ENCODE results near the gene AARS2.

DNA sequence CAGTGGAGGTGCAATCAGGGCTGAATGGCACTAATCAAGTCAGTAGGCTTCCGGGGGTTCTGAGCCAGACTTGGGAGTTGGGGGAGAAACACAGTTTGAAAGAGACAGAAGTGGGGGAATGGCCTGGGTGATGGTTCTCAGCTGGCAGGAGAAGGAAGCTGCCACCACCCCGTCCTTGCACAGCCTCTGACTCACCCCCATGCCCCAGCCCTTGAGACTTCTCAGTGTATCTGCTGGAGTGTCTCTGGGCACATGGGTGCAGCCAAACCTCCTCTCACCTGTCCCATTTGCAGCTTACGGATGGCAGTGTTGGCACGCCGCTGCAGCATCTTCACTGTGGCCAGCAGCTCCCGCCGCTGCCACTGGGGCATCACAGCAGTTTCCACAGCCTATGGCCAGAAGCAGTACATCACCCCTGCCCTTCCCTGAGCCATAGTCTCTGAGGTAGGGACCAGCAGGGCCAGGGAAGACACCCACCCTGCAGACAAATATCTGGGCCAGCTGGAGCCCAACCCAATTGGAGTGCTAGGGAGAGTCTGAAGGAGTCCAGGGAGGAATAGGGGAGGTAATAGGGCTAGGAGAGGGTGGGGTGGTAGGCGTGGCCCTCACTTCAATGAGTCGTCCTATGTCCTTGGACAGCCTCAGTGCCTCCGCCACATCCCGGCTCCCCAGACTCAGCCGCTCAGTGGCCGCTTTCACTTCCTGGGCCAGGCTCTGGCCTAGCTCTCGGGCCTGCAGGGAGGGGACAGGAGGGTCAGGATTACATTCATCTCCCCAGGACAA lies 11.2 kb downstream of the AARS2 start:
- TF ChIP-seq POLR2A (IDR thresholded peaks at IDR 0.05; ENCODE audit: low read depth, low read length) (no peak), CTCF (IDR thresholded peaks at IDR 0.05 in 2 of 3, conservative IDR thresholded peaks at IDR 0.05 in 1 of 3; ENCODE audit: control insufficient read depth in 2 of 3, extremely low read depth in 1 of 3, insufficient read depth in 1 of 3, low read depth in 3 of 3, low read length in 3 of 3) (no peak), RBBP5 (conservative IDR thresholded peaks at IDR 0.05) (no peak), EZH2 (IDR thresholded peaks at IDR 0.05; ENCODE audit: borderline replicate concordance, control insufficient read depth, low read depth, low read length) (no peak)
- TF ChIP-seq, protein P1, sequence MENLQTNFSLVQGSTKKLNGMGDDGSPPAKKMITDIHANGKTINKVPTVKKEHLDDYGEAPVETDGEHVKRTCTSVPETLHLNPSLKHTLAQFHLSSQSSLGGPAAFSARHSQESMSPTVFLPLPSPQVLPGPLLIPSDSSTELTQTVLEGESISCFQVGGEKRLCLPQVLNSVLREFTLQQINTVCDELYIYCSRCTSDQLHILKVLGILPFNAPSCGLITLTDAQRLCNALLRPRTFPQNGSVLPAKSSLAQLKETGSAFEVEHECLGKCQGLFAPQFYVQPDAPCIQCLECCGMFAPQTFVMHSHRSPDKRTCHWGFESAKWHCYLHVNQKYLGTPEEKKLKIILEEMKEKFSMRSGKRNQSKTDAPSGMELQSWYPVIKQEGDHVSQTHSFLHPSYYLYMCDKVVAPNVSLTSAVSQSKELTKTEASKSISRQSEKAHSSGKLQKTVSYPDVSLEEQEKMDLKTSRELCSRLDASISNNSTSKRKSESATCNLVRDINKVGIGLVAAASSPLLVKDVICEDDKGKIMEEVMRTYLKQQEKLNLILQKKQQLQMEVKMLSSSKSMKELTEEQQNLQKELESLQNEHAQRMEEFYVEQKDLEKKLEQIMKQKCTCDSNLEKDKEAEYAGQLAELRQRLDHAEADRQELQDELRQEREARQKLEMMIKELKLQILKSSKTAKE (IDR thresholded peaks at IDR 0.05; ENCODE audit: low read depth, poor library complexity, severe bottlenecking) = no peak
